ENCODE results near the gene B4GALT5.

B4GALT5 gene

GRCh38 chr20:49701916-49702315, 11.8 kb downstream of the B4GALT5 start:
- DNase-seq (ENCODE audit: low spot score) = no peak
- Mint-ChIP-seq H3K4me3 (no peak overlapping the region), H3K36me3 (ENCODE audit: low read depth) (peaks cover 2% of the 10 kb centered on the region), H3K27ac (peak overlapping the region; percentile 2), H3K27me3 (ENCODE audit: low read depth) (no peaks in the 10 kb centered on the region), H3K9me3 (no peaks in the 10 kb centered on the region), H3K4me1 (ENCODE audit: low read depth) (peaks cover 60% of the 10 kb centered on the region)

GRCh38 chr20:49701241-49701790, 12.4 kb downstream of the B4GALT5 start:
- Mint-ChIP-seq H3K9me3 (no peaks in the 10 kb centered on the region), H3K4me3 (peak overlapping the region; percentile 48), H3K27me3 (ENCODE audit: low read depth) (no peaks in the 10 kb centered on the region), H3K27ac (peak overlapping the region; percentile 65), H3K4me1 (ENCODE audit: low read depth) (peaks cover 54% of the 10 kb centered on the region), H3K36me3 (ENCODE audit: low read depth) (peaks cover 2% of the 10 kb centered on the region)
- peak; percentile 34 for DNase-seq (ENCODE audit: low spot score)

- H3K36me3 Mint-ChIP-seq (ENCODE audit: low read depth) = peaks cover 3% of the 10 kb centered on the region
- peak overlapping the region; percentile 10 for H3K27ac Mint-ChIP-seq
- no peak for DNase-seq (ENCODE audit: low spot score)
- H3K4me1 Mint-ChIP-seq (ENCODE audit: low read depth) = peaks cover 54% of the 10 kb centered on the region
- no peaks in the 10 kb centered on the region for H3K9me3 Mint-ChIP-seq
- no peaks in the 10 kb centered on the region for H3K27me3 Mint-ChIP-seq (ENCODE audit: low read depth)
- H3K4me3 Mint-ChIP-seq = peak overlapping the region; percentile 21
These were observed 13.1 kb downstream of the B4GALT5 start for GRCh38 chr20:49700411-49701185.

- Mint-ChIP-seq H3K27ac (peak overlapping the region; percentile 22), H3K4me3 (peak overlapping the region; percentile 5), H3K4me1 (ENCODE audit: low read depth) (peaks cover 54% of the 10 kb centered on the region), H3K36me3 (ENCODE audit: low read depth) (peaks cover 1% of the 10 kb centered on the region), H3K9me3 (no peaks in the 10 kb centered on the region), H3K27me3 (ENCODE audit: low read depth) (no peaks in the 10 kb centered on the region)
- DNase-seq (ENCODE audit: low spot score) = peak; percentile 50
These were observed 14.3 kb downstream of the B4GALT5 start for GRCh38 chr20:49699200-49699992.

- H3K9me3 Mint-ChIP-seq = no peaks in the 10 kb centered on the region
- no peak for DNase-seq (ENCODE audit: low spot score)
- H3K27ac Mint-ChIP-seq = no peak overlapping the region
- H3K27me3 Mint-ChIP-seq (ENCODE audit: low read depth) = no peaks in the 10 kb centered on the region
- no peak overlapping the region for H3K4me3 Mint-ChIP-seq
- peaks cover 52% of the 10 kb centered on the region for H3K4me1 Mint-ChIP-seq (ENCODE audit: low read depth)
- H3K36me3 Mint-ChIP-seq (ENCODE audit: low read depth) = peaks cover 1% of the 10 kb centered on the region
These were observed 15.2 kb downstream of the B4GALT5 start for GRCh38 chr20:49698477-49698876.

- no peaks in the 10 kb centered on the region for H3K27me3 Mint-ChIP-seq (ENCODE audit: low read depth)
- no peak overlapping the region for H3K4me3 Mint-ChIP-seq
- no peak overlapping the region for H3K27ac Mint-ChIP-seq
- no peak for DNase-seq (ENCODE audit: low spot score)
- H3K4me1 Mint-ChIP-seq (ENCODE audit: low read depth) = peaks cover 50% of the 10 kb centered on the region
- no peaks in the 10 kb centered on the region for H3K9me3 Mint-ChIP-seq
- H3K36me3 Mint-ChIP-seq (ENCODE audit: low read depth) = peaks cover 1% of the 10 kb centered on the region
These were observed 16.6 kb downstream of the B4GALT5 start for GRCh38 chr20:49697071-49697470.

GRCh38 chr20:49696594-49696993, 17.1 kb downstream of the B4GALT5 start:
- no peak overlapping the region for H3K4me3 Mint-ChIP-seq
- no peaks in the 10 kb centered on the region for H3K27me3 Mint-ChIP-seq (ENCODE audit: low read depth)
- H3K4me1 Mint-ChIP-seq (ENCODE audit: low read depth) = peaks cover 47% of the 10 kb centered on the region
- DNase-seq (ENCODE audit: low spot score) = no peak
- H3K27ac Mint-ChIP-seq = no peak overlapping the region
- no peaks in the 10 kb centered on the region for H3K9me3 Mint-ChIP-seq
- H3K36me3 Mint-ChIP-seq (ENCODE audit: low read depth) = peaks cover 1% of the 10 kb centered on the region

DNA sequence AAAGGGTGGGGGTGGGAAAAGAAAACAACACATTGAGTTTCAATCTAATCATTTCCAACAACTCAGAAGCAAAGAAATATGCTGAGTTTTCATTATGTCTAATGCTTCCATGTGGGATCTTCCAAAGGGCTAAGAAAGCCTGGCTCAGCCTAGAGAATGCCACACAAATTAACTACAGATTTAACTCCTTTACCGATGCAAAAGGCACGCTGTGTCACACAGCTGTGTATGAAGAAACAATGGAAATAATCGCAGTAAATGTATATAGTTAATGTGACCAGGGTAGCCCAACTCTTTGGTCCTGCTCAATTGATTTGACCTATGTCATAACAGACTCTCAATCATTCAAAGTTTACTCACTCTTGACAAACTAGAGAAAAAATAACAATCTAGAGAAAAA, 17.8 kb downstream of the B4GALT5 start:
- Mint-ChIP-seq H3K4me1 (ENCODE audit: low read depth) (peaks cover 39% of the 10 kb centered on the region), H3K36me3 (ENCODE audit: low read depth) (peaks cover 1% of the 10 kb centered on the region), H3K27ac (no peak overlapping the region), H3K4me3 (no peak overlapping the region), H3K9me3 (no peaks in the 10 kb centered on the region), H3K27me3 (ENCODE audit: low read depth) (no peaks in the 10 kb centered on the region)
- DNase-seq (ENCODE audit: low spot score) = no peak

DNA sequence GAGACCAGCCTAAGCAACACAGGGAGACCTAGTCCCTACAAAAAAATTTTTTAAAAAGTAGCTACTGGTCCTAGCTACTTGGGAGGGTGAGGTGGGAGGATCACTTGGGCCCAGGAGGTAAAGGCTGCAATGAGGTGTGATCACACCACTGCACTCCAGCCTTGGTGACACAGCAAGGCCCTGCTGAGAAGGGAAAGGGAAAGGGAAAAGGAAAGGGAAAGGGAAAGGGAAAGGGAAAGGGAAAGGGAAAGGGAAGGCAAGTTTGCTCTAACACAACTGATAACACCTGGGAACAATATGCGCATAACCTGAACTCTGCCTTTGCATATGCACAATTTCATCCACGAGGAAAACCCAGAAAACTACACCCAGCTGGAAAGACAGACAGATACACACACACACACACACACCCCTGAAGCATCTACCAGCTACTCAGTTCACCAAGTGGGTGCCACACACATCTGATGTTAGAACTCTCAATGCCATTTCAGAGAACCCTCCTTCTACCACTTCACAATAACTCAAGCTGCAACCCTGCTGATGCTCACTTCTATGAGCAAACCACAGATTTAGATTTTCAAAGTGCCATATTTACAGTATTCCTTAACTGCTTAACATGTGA, 19.1 kb downstream of the B4GALT5 start:
- H3K4me3 Mint-ChIP-seq = no peak overlapping the region
- DNase-seq (ENCODE audit: low spot score) = no peak
- H3K9me3 Mint-ChIP-seq = no peaks in the 10 kb centered on the region
- H3K36me3 Mint-ChIP-seq (ENCODE audit: low read depth) = peaks cover 1% of the 10 kb centered on the region
- no peak overlapping the region for H3K27ac Mint-ChIP-seq
- H3K27me3 Mint-ChIP-seq (ENCODE audit: low read depth) = no peaks in the 10 kb centered on the region
- peaks cover 28% of the 10 kb centered on the region for H3K4me1 Mint-ChIP-seq (ENCODE audit: low read depth)

DNA sequence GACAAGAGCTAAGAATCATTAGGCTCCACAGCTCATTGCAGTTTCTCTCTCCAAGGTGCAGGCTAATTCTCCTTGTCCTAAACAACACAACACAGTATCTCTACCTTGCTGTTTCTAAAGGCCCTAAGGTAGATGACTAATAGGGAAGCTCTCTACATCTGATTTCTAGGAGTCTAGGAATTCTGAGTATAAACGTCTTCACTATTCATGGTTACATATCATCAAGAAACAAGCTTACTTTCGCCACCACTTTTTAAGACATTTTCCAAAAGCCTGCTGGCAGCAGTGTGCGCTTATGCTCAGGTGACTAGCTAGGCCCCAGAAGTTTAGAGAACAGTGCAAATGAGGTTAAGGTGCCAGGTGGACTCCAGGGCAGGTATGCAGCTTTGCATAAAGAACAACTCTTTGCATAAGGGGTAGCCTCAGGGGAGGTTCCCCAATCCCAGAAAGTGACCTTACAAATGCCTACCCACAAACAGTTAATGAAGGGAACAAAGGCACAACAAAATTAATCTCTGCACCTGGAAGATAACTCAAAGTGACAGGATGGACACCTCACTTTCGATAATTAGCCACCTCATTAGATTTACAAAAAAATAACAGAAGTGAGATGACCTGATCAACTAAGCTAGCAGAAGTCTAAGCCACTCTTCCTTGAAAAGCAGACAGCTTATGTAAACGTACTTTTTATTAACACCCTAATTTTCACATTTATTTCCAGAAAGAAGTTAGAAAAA, 20.1 kb downstream of the B4GALT5 start:
- DNase-seq (ENCODE audit: low spot score) = no peak
- H3K36me3 Mint-ChIP-seq (ENCODE audit: low read depth) = peaks cover 1% of the 10 kb centered on the region
- H3K27me3 Mint-ChIP-seq (ENCODE audit: low read depth) = no peaks in the 10 kb centered on the region
- H3K4me3 Mint-ChIP-seq = no peak overlapping the region
- H3K9me3 Mint-ChIP-seq = no peaks in the 10 kb centered on the region
- no peak overlapping the region for H3K27ac Mint-ChIP-seq
- H3K4me1 Mint-ChIP-seq (ENCODE audit: low read depth) = peaks cover 20% of the 10 kb centered on the region

- no peaks in the 10 kb centered on the region for H3K9me3 Mint-ChIP-seq
- H3K27ac Mint-ChIP-seq = no peak overlapping the region
- peaks cover 1% of the 10 kb centered on the region for H3K36me3 Mint-ChIP-seq (ENCODE audit: low read depth)
- no peaks in the 10 kb centered on the region for H3K27me3 Mint-ChIP-seq (ENCODE audit: low read depth)
- peaks cover 22% of the 10 kb centered on the region for H3K4me1 Mint-ChIP-seq (ENCODE audit: low read depth)
- DNase-seq (ENCODE audit: low spot score) = no peak
- no peak overlapping the region for H3K4me3 Mint-ChIP-seq
These were observed 20.7 kb downstream of the B4GALT5 start for GRCh38 chr20:49692941-49693340.

DNA sequence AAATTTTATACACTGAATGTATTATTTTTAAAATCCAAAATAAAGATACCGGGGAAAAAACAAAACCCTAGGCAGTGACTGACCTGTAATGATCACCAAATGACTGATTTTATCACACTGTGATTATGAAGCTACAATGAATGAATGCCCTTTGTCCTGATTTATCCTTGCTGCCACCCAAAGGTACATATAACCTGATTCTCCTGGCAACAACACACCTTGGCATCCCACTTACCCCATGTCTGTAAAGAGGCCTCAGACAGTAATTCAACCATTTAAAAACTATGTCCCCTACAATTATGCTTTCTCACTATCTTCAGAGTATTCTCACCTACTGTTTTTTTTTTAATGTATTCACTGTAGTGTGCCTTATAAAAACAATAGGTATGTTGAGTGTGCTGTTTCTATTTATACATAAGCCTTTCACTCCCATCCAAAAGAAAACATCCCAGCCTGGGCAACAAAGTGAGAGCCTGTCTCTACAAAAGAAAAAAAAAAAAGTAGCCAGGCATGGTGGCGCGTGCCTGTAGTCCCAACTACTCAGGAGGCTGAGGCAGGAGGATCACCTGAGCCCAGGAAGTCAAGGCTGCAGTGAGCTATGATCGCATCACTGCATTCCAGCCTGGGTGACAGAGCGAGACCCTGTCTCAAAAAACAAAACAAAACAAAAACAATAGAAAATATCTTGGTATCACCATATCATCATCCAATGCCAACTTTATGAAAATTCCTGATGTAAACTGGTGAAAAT, 21.7 kb downstream of the B4GALT5 start:
- DNase-seq (ENCODE audit: low spot score) = no peak
- no peak overlapping the region for H3K4me3 Mint-ChIP-seq
- H3K9me3 Mint-ChIP-seq = no peaks in the 10 kb centered on the region
- H3K27me3 Mint-ChIP-seq (ENCODE audit: low read depth) = no peaks in the 10 kb centered on the region
- peaks cover 19% of the 10 kb centered on the region for H3K4me1 Mint-ChIP-seq (ENCODE audit: low read depth)
- no peak overlapping the region for H3K27ac Mint-ChIP-seq
- peaks cover 1% of the 10 kb centered on the region for H3K36me3 Mint-ChIP-seq (ENCODE audit: low read depth)

Measured in T-helper 2 cell treated with Interferon-gamma antibody and Interleukin-4, amounts not matched to agents 5 μg/mL and 100 μg/mL, for 36 hours (primary cell).